Choroid plexus epithelial cell (primary cell): ENCODE results near the gene FBLN2.

ENCODE experiments used
- DNase-seq: peaks from one replicate; pipeline ENCODE4 v3.0.0-alpha.2; 2010; ENCODE audit warnings: low read depth
- H3K4me3 ChIP-seq: 2 replicates; pipeline ENCODE4 v1.5.1; 2011; ENCODE audit warnings: low read depth, mild to moderate bottlenecking, control low read depth, low read length, moderate library complexity
- TF ChIP-seq, protein P1 (sequence below): conservative IDR thresholded peaks from 2 replicates; pipeline ENCODE4 v1.5.1; 2011; ENCODE audit warnings: low read depth, mild to moderate bottlenecking, control low read depth, inconsistent platforms, low read length, moderate library complexity

Gene FBLN2

GRCh38 chr3:13660042-13660874 is 111.3 kb downstream of the FBLN2 start:
- TF ChIP-seq, protein P1, sequence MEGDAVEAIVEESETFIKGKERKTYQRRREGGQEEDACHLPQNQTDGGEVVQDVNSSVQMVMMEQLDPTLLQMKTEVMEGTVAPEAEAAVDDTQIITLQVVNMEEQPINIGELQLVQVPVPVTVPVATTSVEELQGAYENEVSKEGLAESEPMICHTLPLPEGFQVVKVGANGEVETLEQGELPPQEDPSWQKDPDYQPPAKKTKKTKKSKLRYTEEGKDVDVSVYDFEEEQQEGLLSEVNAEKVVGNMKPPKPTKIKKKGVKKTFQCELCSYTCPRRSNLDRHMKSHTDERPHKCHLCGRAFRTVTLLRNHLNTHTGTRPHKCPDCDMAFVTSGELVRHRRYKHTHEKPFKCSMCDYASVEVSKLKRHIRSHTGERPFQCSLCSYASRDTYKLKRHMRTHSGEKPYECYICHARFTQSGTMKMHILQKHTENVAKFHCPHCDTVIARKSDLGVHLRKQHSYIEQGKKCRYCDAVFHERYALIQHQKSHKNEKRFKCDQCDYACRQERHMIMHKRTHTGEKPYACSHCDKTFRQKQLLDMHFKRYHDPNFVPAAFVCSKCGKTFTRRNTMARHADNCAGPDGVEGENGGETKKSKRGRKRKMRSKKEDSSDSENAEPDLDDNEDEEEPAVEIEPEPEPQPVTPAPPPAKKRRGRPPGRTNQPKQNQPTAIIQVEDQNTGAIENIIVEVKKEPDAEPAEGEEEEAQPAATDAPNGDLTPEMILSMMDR, result no peak
- DNase-seq, result no peak
- H3K4me3 ChIP-seq, result no peak overlapping the region

DNA sequence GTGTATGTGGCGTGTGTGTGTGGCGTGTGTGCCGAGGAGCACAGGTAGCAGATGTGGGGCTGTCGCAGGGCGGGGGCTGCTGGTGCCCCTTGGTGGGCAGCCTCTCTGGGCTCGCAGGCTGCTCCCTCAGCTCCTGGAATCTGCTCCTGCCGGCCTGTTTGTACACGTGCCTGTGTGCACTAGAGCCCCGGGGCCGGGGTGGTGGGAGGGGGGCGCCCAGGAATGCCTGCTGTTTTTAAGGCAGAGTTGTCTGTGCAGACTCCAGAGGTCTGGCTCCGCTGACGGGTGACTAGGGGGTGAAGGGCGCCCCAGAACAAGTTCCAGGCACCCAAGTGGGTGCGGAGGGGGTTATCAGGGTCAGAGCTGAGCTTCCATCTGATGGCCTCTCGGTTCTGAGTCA is 112.2 kb downstream of the FBLN2 start:
- H3K4me3 ChIP-seq, result no peak overlapping the region
- DNase-seq, result no peak
- TF ChIP-seq, protein P1, result no peak

- TF ChIP-seq, protein P1, result no peak
- no peak overlapping the region for H3K4me3 ChIP-seq
- DNase-seq, result no peak
Observed at GRCh38 chr3:13662238-13662847, 113.4 kb downstream of the FBLN2 start.

DNA sequence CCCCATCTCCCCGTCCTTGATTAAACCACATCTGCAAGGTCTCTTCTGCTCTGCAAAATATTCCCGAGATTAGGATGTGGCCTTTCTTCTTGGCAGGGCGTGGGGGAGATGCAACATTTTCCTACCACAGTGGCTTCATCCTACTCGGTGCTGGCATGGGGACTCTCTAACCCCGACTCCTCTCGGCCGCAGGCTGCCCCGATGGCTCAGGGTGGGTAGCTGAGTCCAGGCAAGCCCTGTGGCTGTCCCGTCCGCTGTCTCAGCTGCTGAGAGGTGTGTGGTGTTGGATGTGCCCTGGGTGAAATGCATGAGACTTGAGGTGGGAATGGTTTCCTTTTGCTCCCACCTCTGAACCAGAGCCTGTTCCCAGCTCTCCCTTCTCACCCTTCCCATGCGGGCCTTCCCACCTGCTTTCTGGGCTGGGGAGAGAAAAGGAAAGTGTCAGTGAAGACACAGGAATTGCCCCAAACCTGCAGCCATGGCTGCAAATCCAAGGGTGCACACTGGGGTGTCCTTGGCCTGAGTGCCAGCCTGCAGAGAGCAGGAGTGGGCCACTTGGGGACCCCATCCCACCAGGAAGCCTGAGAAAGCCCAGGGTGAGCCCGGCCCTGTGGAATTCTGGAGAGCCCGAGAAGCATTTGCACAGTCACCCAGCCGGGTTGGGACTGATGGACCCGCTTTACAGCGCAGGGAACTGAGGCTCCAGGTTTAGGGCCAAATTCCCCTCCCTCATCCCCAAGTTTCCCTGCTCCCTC is 115.0 kb downstream of the FBLN2 start:
- no peak for DNase-seq
- TF ChIP-seq, protein P1, result no peak
- no peak overlapping the region for H3K4me3 ChIP-seq

DNA sequence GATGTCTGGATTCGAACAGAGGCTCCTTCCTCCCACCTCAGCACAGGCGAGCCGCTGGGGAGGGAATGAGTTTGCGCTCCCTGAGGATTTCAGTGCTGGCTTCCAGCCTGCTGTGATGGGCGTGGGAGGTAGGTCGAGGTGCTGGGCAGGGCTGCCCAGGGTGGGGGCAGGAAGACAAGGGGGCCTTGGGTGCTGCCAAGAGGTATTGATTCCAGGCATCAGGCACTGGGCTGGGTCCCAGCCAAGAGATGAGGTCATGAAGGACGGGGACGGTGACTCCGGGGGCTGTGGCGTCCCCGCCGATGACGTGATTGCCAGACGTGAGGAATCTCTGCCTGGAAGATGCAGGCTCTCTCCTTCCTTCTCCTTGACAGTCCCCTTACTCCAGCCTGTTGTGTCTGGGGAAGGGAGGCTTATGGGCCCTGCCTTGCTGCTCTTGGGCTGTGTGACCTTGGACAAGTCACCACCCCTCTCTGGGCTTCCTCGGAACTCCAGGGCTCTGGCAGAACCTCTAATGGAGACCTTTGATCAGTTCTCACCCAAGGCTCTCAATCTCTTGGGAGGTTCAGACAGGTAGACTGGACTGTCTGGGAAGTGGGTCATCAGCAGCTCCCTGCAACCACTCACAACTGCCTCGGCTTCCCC is 116.8 kb downstream of the FBLN2 start:
- no peak for DNase-seq
- H3K4me3 ChIP-seq, result no peak overlapping the region
- TF ChIP-seq, protein P1, result no peak

DNA sequence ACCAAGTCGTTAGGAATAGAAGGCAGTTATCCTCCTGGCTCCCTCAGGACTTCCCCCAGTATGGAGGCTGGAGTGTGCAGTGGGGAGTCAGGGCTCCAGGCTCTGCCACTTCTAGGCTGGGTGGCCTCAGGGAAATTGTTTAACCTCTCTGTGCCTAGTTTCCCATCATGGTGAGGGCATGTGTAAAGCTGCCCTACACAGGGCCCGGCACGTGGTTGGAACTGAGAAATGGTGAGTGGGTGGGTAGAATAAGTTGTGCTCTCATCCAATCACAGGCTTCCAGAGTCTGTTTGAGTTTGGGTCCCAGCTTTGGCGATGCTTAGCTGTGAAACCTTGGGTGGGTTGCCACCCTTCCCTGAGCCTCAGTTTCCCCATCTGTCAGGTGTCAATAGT is 117.3 kb downstream of the FBLN2 start:
- no peak overlapping the region for H3K4me3 ChIP-seq
- TF ChIP-seq, protein P1, result no peak
- no peak for DNase-seq
